Stimulated activated naive CD4-positive, alpha-beta T cell treated with Interleukin-2 at 50 U/mL for 16 hours (primary cell): ENCODE results near the gene PPP2R5A.
"Not testable (repeated sequence)": the region's sequence is repeated elsewhere in the genome, so short reads cannot be mapped to it uniquely, and the experiment has no call there.

ENCODE experiments used
- DNase-seq: peaks from one replicate; lab custom pipeline; 2025; lab: John Stamatoyannopoulos, UW

Gene PPP2R5A

GRCh38 chr1:212355230-212355969 is 70.2 kb downstream of the PPP2R5A start:
- DNase-seq: no peak

- DNase-seq: no peak
Observed at GRCh38 chr1:212359794-212360479, 74.7 kb downstream of the PPP2R5A start.

GRCh38 chr1:212364985-212365384 is 79.8 kb downstream of the PPP2R5A start:
- no peak for DNase-seq

DNA sequence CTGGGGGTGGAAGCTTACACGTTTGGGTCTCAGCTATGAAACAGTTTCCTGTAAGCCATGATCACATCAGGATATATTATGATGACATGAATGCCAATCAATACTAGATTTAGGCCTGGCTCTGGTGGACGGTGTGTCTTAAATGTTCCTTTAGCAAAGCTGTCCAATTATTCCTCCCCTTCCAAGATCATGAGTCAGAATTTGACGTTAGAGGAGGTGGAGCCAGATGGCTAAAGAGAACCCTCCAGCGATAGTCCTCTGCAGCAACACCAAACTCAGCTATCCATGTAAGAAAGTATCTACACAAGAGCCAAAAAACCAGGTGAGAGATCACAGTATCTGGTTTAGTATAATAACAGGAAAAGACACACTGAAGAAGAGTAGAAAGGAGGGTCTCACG is 81.7 kb downstream of the PPP2R5A start:
- DNase-seq: no peak

DNA sequence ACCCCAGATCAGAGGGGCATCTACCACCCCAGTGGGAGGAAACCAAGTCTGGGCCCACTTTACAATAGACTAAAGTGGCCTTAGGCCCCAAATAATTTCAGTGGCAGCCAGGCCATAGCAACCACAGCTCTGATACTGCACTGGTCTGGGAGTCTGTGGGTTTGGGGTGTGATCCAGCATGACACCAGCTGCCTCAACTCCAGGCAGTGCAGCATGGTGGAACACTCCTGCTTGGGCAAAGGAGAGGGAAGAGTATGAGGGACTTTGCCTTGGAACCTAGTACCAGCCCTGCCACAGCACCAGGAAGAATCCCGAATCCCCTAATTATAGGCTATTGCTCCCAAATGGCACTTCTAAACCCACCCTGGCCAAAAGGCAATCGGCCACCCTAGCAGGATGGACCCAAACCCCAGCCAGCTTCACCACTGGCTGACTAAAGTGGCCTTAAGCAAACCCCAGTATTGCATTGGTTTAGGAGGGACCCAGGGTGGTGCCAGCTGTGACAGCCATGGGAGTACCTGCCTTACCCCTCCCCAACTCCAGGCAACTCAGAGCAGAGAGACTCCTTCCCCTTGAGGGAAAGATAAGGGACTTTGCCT is 82.4 kb downstream of the PPP2R5A start:
- no peak for DNase-seq

DNA sequence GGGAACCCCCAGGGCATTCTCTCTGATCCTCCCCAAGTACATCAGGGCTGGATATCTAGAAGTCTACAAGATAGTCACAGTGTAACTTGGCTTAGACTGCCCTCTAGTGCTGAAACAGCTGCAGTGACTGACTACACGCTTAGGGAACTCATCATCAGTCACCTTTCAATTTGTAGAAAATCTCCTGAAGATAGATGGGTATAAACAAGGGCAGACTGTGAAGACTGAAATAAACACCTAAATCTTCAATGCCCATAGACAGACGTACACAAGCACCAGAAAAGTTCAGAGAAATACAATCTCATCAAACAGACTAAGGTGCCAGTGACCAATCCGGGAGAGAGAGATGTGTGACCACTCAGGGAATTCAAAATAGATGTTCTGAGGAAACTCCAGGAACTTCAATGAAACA is 82.9 kb downstream of the PPP2R5A start:
- peak; percentile 2 for DNase-seq

DNA sequence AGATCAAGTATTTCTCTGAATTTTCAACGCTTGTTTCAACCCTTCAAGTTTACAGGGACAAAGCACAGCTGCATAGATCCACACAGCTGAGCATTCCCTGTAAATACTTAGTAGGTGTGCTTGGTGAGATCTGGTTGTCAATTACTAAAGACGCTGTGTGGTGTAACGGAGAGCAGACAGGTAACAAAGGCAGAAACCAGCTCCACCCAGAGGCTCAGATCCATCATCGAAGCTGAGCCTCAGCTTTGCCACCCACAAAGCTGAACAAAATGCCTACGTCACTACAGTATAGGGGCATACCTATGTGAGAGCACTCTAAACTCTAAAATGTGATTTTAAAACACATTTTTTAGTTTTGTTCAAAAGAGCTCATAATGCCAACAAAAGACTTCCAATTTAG is 90.8 kb downstream of the PPP2R5A start:
- no peak for DNase-seq

- DNase-seq: no peak
Observed at GRCh38 chr1:212377644-212378043, 92.4 kb downstream of the PPP2R5A start.

DNA sequence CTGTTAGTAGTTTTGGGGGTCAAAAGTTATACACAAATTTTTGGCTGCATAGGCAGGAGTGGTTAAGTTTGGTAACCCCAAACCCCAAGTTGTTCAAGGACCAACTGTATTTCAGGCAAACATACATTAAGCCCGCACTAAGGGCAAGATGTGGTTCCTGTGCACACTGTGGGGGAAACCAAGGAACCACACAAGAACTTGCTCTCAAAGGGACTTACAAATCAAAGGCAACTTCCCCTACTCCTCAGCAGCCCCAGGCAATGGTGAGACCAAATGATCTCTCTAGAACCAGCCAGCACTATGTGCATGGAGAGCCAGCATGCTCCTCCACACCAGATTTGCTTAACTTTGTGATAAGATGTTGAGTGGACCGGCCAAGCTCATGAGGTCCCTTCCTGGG is 94.2 kb downstream of the PPP2R5A start:
- no peak for DNase-seq

DNA sequence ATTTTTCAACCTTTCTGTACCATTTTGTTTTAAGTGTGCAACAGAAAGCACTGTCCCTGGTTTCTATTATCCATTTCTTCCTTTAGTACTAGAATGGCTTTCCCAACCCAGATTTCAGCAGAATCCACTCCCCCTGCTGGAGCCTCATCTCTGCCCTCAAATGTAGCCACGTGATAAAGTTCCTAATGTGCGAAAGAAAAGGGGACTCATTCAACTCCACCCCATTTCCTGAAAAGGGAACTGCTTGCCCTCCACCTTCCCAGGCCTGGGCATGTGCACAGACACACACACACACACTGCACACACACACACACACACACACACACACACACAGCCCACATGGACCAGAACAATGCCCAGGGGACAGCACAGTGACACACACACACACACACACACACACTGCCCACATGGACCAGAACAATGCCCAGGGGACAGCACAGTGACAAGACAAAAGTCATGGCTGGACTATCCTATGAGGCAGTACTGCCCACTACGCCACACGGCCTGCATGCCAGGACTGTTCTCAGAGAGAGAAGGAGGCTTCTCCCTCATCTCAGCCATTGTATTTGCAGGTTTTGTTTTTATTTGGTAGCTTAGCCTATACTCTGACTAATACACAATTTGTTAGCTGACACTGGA is 96.3 kb downstream of the PPP2R5A start:
- DNase-seq: no peak

GRCh38 chr1:212386029-212386428 is 100.8 kb downstream of the PPP2R5A start:
- DNase-seq: no peak

- no peak for DNase-seq
Observed at GRCh38 chr1:212388985-212389716, 103.9 kb downstream of the PPP2R5A start.

DNA sequence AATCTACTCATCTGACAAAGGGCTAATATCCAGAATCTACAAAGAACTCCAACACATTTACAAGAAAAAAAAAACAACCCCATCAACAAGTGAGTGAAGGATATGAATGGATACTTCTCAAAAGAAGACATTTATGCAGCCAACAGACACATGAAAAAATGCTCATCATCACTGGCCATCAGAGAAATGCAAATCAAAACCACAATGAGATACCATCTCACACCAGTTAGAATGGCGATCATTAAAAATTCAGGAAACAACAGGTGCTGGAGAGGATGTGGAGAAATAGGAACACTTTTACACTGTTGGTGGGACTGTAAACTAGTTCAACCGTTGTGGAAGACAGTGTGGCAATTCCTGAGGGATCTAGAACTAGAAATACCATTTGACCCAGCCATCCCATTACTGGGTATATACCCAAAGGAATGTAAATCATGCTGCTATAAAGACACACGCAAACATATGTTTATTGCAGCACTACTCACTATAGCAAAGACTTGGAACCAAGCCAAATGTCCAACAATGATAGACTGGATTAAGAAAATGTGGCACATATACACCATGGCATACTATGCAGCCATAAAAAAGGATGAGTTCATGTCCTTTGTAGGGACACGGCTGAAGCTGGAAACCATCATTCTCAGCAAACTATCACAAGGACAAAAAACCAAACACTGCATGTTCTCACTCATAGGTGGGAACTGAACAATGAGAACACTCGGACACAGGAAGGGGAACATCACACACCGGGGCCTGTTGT is 110.6 kb downstream of the PPP2R5A start:
- DNase-seq: not testable (repeated sequence)

DNA sequence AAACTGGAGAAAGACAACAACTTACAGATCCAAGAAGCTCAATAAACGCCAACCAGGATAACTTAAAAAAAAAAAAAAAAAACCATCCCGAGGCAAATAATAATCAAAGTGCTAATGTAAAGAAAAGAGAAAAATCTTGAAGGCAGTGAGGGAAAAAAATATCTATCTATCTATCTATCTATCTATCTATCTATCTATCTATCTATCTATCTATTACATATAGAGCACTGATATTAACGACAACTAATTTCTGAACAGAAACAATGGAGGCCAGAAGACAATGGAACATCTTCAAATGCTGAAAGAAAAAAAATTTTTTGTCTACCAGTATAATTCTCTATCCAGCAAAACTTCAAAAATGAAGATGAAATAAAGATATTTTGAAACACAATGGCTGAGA is 111.4 kb downstream of the PPP2R5A start:
- DNase-seq: no peak

GRCh38 chr1:212397171-212397570 is 112.0 kb downstream of the PPP2R5A start:
- DNase-seq: no peak

DNA sequence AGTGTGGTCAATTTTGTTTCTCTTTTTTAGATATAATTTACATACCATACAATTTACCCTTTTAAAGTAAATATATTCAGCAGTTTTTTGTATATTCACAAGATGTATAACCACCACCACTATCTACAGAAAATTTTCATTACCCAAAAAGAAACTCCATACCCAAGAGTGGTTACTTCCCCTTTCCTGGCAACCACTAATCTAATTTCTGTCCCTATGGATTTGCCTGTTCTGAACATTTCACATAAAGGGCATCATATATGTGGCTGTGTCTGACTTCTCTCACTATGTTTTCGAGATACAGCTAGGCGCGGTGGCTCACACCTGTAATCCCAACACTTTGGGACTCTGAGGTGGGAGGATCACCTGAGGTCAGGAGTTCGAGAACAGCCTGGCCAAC is 115.8 kb downstream of the PPP2R5A start:
- DNase-seq: no peak

- no peak for DNase-seq
Observed at GRCh38 chr1:212401838-212402582, 116.8 kb downstream of the PPP2R5A start.

- DNase-seq: no peak
Observed at GRCh38 chr1:212402666-212403321, 117.6 kb downstream of the PPP2R5A start.

DNA sequence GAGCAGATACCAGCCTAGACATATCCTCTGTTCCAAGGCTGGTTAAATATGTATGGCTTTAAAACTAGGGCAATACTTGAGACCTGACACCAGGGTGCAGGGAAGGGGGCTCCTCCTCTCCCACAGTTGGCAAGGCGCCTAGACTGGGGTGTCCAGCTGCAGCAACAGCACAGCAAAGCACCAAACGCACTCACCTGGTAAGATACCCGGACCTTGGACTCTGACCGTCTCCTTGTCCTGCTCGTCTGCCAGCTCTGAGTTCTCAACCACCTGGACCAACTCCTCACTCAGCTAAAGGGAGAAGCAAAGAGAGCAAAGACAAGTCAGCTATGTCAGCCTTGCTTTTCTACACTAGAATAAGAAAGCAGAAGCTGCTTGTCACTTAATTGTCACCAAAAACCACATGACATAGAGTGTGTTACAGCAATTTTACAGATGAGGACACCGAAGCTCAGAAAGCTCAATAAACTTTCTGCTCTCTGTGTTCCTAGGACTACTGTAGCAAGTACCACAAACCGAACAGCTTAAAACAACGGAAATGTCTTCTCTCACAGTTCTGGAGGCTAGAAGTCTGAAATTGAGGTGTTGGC is 125.1 kb downstream of the PPP2R5A start:
- DNase-seq: no peak
